Measurements from ENCODE around the gene SMIM9. TPM values are rescaled to one million over a fixed set of nuclear protein-coding genes. Genes with fewer than 3 reads are reported as not detected.
"Not testable (repeated sequence)": the region's sequence is repeated elsewhere in the genome, so short reads cannot be mapped to it uniquely, and the experiment has no call there.

Gene SMIM9
- total RNA-seq, 1 experiment from 2014 or later = not detected

DNA sequence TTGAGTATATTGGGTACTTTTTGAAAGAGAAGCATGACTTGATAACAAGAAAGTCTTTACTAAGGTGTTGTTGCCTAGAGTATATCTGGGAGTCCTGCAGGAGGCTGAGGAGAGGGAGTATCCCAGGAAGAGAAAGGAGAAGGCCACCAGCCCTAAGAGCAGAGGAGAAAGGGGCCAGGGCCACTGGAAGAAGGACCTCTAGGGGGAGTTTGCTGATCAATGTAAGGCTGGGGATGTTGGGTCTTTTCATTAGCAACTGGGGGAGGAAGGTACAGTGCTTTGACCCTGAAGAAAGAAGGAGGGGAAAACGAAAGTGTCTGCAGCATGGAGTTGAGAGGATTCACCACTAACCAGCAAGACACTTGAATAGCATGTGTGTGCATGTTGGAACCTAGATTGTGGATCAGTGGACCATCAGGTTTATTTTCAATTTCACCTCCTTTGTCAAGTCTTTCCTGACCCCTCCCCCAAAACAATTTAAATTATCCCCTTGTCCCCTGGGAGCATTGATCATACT, 4.5 kb downstream of the SMIM9 start:
- no peak overlapping the region for H3K27ac Mint-ChIP-seq (ENCODE audit: unreplicated experiment)
- intact Hi-C loops (cut with micrococcal nuclease; ENCODE audit: unreplicated experiment) = no loop called here
- DNase-seq = no peak
- TF ChIP-seq, protein P1, sequence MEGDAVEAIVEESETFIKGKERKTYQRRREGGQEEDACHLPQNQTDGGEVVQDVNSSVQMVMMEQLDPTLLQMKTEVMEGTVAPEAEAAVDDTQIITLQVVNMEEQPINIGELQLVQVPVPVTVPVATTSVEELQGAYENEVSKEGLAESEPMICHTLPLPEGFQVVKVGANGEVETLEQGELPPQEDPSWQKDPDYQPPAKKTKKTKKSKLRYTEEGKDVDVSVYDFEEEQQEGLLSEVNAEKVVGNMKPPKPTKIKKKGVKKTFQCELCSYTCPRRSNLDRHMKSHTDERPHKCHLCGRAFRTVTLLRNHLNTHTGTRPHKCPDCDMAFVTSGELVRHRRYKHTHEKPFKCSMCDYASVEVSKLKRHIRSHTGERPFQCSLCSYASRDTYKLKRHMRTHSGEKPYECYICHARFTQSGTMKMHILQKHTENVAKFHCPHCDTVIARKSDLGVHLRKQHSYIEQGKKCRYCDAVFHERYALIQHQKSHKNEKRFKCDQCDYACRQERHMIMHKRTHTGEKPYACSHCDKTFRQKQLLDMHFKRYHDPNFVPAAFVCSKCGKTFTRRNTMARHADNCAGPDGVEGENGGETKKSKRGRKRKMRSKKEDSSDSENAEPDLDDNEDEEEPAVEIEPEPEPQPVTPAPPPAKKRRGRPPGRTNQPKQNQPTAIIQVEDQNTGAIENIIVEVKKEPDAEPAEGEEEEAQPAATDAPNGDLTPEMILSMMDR (IDR thresholded peaks at IDR 0.05; ENCODE audit: unreplicated experiment) = no peak
- no TSS peak for BruUV-seq (replicated peaks)
- H3K27me3 Mint-ChIP-seq (ENCODE audit: unreplicated experiment) = peaks cover 63% of the 10 kb centered on the region
- H3K4me1 Mint-ChIP-seq (ENCODE audit: low read depth, unreplicated experiment) = no peaks in the 10 kb centered on the region
- no peak overlapping the region for H3K4me3 Mint-ChIP-seq (ENCODE audit: low read depth, unreplicated experiment)
- H3K36me3 Mint-ChIP-seq (ENCODE audit: insufficient read depth, unreplicated experiment) = no peaks in the 10 kb centered on the region
- CTCF ChIA-PET = no interaction called here
- H3K9me3 Mint-ChIP-seq (ENCODE audit: low read depth, unreplicated experiment) = no peaks in the 10 kb centered on the region

DNA sequence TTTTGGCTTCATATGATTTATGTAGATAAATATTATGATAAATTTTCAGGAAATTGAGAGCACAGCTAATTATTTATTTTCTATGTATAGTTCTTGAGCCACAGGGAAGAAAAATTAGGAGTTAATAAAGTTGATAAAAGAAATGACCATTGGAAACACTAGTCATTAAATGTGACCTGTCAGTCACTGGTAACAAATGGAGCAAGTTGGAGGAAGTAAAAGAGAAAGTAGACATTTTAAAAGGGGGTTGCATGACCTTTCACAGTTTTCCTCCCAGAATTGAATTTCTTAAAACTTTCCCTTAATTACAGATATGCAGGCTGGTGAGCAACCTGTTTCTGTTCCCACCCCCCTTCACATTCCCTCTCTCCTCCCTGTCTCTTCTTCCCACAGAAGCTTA, 5.3 kb downstream of the SMIM9 start:
- no peak overlapping the region for H3K4me3 Mint-ChIP-seq (ENCODE audit: low read depth, unreplicated experiment)
- intact Hi-C loops (cut with micrococcal nuclease; ENCODE audit: unreplicated experiment) = no loop called here
- H3K27me3 Mint-ChIP-seq (ENCODE audit: unreplicated experiment) = peaks cover 62% of the 10 kb centered on the region
- no peaks in the 10 kb centered on the region for H3K4me1 Mint-ChIP-seq (ENCODE audit: low read depth, unreplicated experiment)
- H3K9me3 Mint-ChIP-seq (ENCODE audit: low read depth, unreplicated experiment) = no peaks in the 10 kb centered on the region
- CTCF ChIA-PET = no interaction called here
- H3K27ac Mint-ChIP-seq (ENCODE audit: unreplicated experiment) = no peak overlapping the region
- DNase-seq = no peak
- H3K36me3 Mint-ChIP-seq (ENCODE audit: insufficient read depth, unreplicated experiment) = no peaks in the 10 kb centered on the region
- no TSS peak for BruUV-seq (replicated peaks)
- TF ChIP-seq, protein P1 (IDR thresholded peaks at IDR 0.05; ENCODE audit: unreplicated experiment) = no peak

- H3K4me1 Mint-ChIP-seq (ENCODE audit: low read depth, unreplicated experiment) = no peaks in the 10 kb centered on the region
- peaks cover 62% of the 10 kb centered on the region for H3K27me3 Mint-ChIP-seq (ENCODE audit: unreplicated experiment)
- CTCF ChIA-PET = no interaction called here
- DNase-seq = no peak
- BruUV-seq (replicated peaks) = no TSS peak
- no peaks in the 10 kb centered on the region for H3K9me3 Mint-ChIP-seq (ENCODE audit: low read depth, unreplicated experiment)
- TF ChIP-seq, protein P1 (IDR thresholded peaks at IDR 0.05; ENCODE audit: unreplicated experiment) = no peak
- H3K36me3 Mint-ChIP-seq (ENCODE audit: insufficient read depth, unreplicated experiment) = no peaks in the 10 kb centered on the region
- no peak overlapping the region for H3K27ac Mint-ChIP-seq (ENCODE audit: unreplicated experiment)
- intact Hi-C loops (cut with micrococcal nuclease; ENCODE audit: unreplicated experiment) = no loop called here
- no peak overlapping the region for H3K4me3 Mint-ChIP-seq (ENCODE audit: low read depth, unreplicated experiment)
These were observed 6.5 kb downstream of the SMIM9 start for GRCh38 chrX:154828016-154828408.

GRCh38 chrX:154827194-154828015, 7.1 kb downstream of the SMIM9 start:
- no peaks in the 10 kb centered on the region for H3K36me3 Mint-ChIP-seq (ENCODE audit: insufficient read depth, unreplicated experiment)
- no peaks in the 10 kb centered on the region for H3K9me3 Mint-ChIP-seq (ENCODE audit: low read depth, unreplicated experiment)
- TF ChIP-seq, protein P1 (IDR thresholded peaks at IDR 0.05; ENCODE audit: unreplicated experiment) = no peak
- no peak overlapping the region for H3K4me3 Mint-ChIP-seq (ENCODE audit: low read depth, unreplicated experiment)
- no peaks in the 10 kb centered on the region for H3K4me1 Mint-ChIP-seq (ENCODE audit: low read depth, unreplicated experiment)
- intact Hi-C loops (cut with micrococcal nuclease; ENCODE audit: unreplicated experiment) = no loop called here
- CTCF ChIA-PET = no interaction called here
- BruUV-seq (replicated peaks) = no TSS peak
- DNase-seq = no peak
- H3K27me3 Mint-ChIP-seq (ENCODE audit: unreplicated experiment) = peaks cover 67% of the 10 kb centered on the region
- H3K27ac Mint-ChIP-seq (ENCODE audit: unreplicated experiment) = no peak overlapping the region

DNA sequence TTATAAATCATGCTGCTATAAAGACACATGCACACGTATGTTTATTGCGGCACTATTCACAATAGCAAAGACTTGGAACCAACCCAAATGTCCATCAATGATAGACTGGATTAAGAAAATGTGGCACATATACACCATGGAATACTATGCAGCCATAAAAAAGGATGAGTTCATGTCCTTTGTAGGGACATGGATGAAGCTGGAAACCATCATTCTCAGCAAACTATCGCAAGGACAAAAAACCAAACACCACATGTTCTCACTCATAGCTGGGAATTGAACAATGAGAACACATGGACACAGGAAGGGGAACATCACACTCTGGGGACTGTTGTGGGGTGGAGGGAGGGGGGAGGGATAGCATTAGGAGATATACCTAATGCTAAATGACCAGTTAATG, 8.9 kb downstream of the SMIM9 start:
- BruUV-seq (replicated peaks); H3K9me3 Mint-ChIP-seq (ENCODE audit: low read depth, unreplicated experiment); H3K4me1 Mint-ChIP-seq (ENCODE audit: low read depth, unreplicated experiment): not testable (repeated sequence)

More for the DNA sequence above, 8.9 kb downstream of the SMIM9 start:
- peaks cover 69% of the 10 kb centered on the region for H3K27me3 Mint-ChIP-seq (ENCODE audit: unreplicated experiment)
- CTCF ChIA-PET; H3K27ac Mint-ChIP-seq (ENCODE audit: unreplicated experiment); DNase-seq; intact Hi-C loops (cut with micrococcal nuclease; ENCODE audit: unreplicated experiment); H3K4me3 Mint-ChIP-seq (ENCODE audit: low read depth, unreplicated experiment); H3K36me3 Mint-ChIP-seq (ENCODE audit: insufficient read depth, unreplicated experiment): not testable (repeated sequence)

All from Calu3 (cell line).